Loucy (cell line): ENCODE measurements around the gene NSUN6.

Experiments
- H2AFZ ChIP-seq: fragments of 200-600 bp; sonication (generic); 2 replicates; pipeline ENCODE4 v1.6.0; 2016; ENCODE audit warnings: antibody characterized with exemption, mild to moderate bottlenecking, low read length, moderate library complexity
- H3F3A ChIP-seq: fragments of 200-600 bp; 2 replicates; pipeline ENCODE4 v1.6.0; 2016; ENCODE audit warnings: antibody characterized with exemption, low read depth, mild to moderate bottlenecking
- H3K27me3 ChIP-seq: fragments of 200-600 bp; sonication (generic); 2 replicates; pipeline ENCODE4 v1.6.1; 2014; ENCODE audit warnings: low read length, mild to moderate bottlenecking; ENCODE audit not compliant: insufficient read depth, poor library complexity, severe bottlenecking
- H3K36me3 ChIP-seq: fragments of 200-600 bp; sonication (generic); 2 replicates; pipeline ENCODE4 v1.6.1; 2016; ENCODE audit warnings: low read length; ENCODE audit not compliant: insufficient read depth
- H3K4me1 ChIP-seq: fragments of 200-600 bp; sonication (generic); 2 replicates; pipeline ENCODE4 v1.5.1; 2014; ENCODE audit warnings: low read length, mild to moderate bottlenecking; ENCODE audit not compliant: insufficient read depth, poor library complexity, severe bottlenecking
- H3K4me2 ChIP-seq: fragments of 200-600 bp; sonication (generic); 2 replicates; pipeline ENCODE4 v1.6.0; 2014; ENCODE audit warnings: antibody characterized with exemption, low read length, low read depth, mild to moderate bottlenecking; ENCODE audit not compliant: poor library complexity, severe bottlenecking
- H3K4me3 ChIP-seq: fragments of 200-600 bp; sonication (generic); 2 replicates; pipeline ENCODE4 v1.5.1; 2014; ENCODE audit warnings: low read length, mild to moderate bottlenecking, mixed read lengths; ENCODE audit not compliant: poor library complexity, severe bottlenecking
- H3K79me2 ChIP-seq: fragments of 200-600 bp; sonication (generic); 2 replicates; pipeline ENCODE4 v1.6.1; 2014; ENCODE audit warnings: low read length; ENCODE audit not compliant: insufficient read depth
- H3K9ac ChIP-seq: fragments of 200-600 bp; sonication (generic); 2 replicates; pipeline ENCODE4 v1.6.0; 2014; ENCODE audit warnings: mild to moderate bottlenecking, low read depth, low read length, moderate library complexity; ENCODE audit not compliant: poor library complexity, severe bottlenecking
- H3K9me2 ChIP-seq: fragments of 200-600 bp; sonication (generic); replicated peaks from 2 replicates; pipeline ENCODE4 v1.6.1; 2016; ENCODE audit warnings: low read depth, low read length, mixed read lengths
- H3K9me3 ChIP-seq: fragments of 200-600 bp; sonication (generic); 2 replicates; pipeline ENCODE4 v1.6.1; 2014; ENCODE audit warnings: mild to moderate bottlenecking, antibody characterized with exemption, low read length, low read depth; ENCODE audit not compliant: insufficient read depth
- H4K20me1 ChIP-seq: fragments of 200-600 bp; sonication (generic); 2 replicates; pipeline ENCODE4 v1.6.0; 2014; ENCODE audit warnings: antibody characterized with exemption, low read length, mild to moderate bottlenecking; ENCODE audit not compliant: insufficient read depth, poor library complexity, severe bottlenecking
- CTCF ChIP-seq: fragments of 200-600 bp; sonication (generic); conservative IDR thresholded peaks from 2 replicates; pipeline ENCODE4 v1.5.1; 2014; ENCODE audit warnings: mild to moderate bottlenecking, antibody characterized with exemption, low read length
- EZH2phosphoT487 ChIP-seq: fragments of 200-600 bp; IDR thresholded peaks from 2 replicates; pipeline ENCODE4 v1.6.1; 2018; ENCODE audit warnings: antibody characterized with exemption, mild to moderate bottlenecking, moderate library complexity, borderline replicate concordance

NSUN6 gene

GRCh38 chr10:18556522-18557147 lies 94.8 kb downstream of the NSUN6 start:
- Histone ChIP-seq H3K4me2 (no peak overlapping the region), H3F3A (no peaks in the 10 kb centered on the region), H3K9me3 (peaks cover 4% of the 10 kb centered on the region; the same call in 1 of the 2 replicates), H3K27me3 (no peaks in the 10 kb centered on the region), H3K79me2 (no peaks in the 10 kb centered on the region), H2AFZ (no peak overlapping the region), H4K20me1 (no peaks in the 10 kb centered on the region), H3K9ac (no peak overlapping the region), H3K36me3 (peaks cover 53% of the 10 kb centered on the region), H3K9me2 (no peaks in the 10 kb centered on the region), H3K4me1 (no peaks in the 10 kb centered on the region), H3K4me3 (no peak overlapping the region)
- no peak for TF ChIP-seq CTCF
- TF ChIP-seq EZH2phosphoT487 = no peak

- no peak overlapping the region for H3K4me3 ChIP-seq
- H3K9me2 ChIP-seq = no peaks in the 10 kb centered on the region
- H3F3A ChIP-seq = no peaks in the 10 kb centered on the region
- H3K4me2 ChIP-seq = no peak overlapping the region
- H3K9ac ChIP-seq = no peak overlapping the region
- no peaks in the 10 kb centered on the region for H3K79me2 ChIP-seq
- H4K20me1 ChIP-seq = no peaks in the 10 kb centered on the region
- H3K4me1 ChIP-seq = no peaks in the 10 kb centered on the region
- no peak for TF ChIP-seq CTCF
- TF ChIP-seq EZH2phosphoT487 = no peak
- no peaks in the 10 kb centered on the region for H3K27me3 ChIP-seq
- no peak overlapping the region for H2AFZ ChIP-seq
- 0 out of 2 replicates have a peak, but pooled peaks cover 4% of the 10 kb centered on the region for H3K9me3 ChIP-seq
- peaks cover 63% of the 10 kb centered on the region for H3K36me3 ChIP-seq
Measured at GRCh38 chr10:18554479-18554878, 96.9 kb downstream of the NSUN6 start.

GRCh38 chr10:18551473-18551872 lies 99.9 kb downstream of the NSUN6 start:
- Histone ChIP-seq H3K4me2 (no peak overlapping the region), H3K4me1 (no peaks in the 10 kb centered on the region), H3K9me2 (no peaks in the 10 kb centered on the region), H3K9ac (no peak overlapping the region), H3K4me3 (no peak overlapping the region), H4K20me1 (no peaks in the 10 kb centered on the region), H3K27me3 (no peaks in the 10 kb centered on the region), H3K9me3 (0 out of 2 replicates have a peak, but pooled peaks cover 4% of the 10 kb centered on the region), H3F3A (no peaks in the 10 kb centered on the region), H3K36me3 (peaks cover 61% of the 10 kb centered on the region), H2AFZ (no peak overlapping the region), H3K79me2 (no peaks in the 10 kb centered on the region)
- TF ChIP-seq CTCF = no peak
- no peak for TF ChIP-seq EZH2phosphoT487
